ENCODE data around the gene SUGCT.

SUGCT gene

DNA sequence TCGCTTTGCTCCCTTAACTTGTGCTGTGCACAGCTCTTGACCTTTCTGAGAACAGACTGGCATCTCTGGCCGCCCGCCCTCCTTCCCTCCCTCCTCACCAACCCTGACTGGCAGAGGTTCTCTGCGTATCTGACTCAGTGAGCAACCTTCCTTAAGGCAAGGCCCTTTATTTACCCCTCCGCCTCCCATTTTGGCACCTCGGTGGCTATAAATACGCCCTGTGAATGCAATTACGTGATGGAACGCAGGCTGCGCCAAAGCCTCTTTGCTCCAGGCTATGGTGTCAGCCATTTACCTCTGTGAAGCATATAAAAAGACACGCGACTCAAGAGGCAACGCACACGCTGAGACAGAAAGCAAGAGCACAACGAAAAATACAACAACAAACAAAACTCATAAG lies 764.3 kb downstream of the SUGCT start:
- H4K20me1 ChIP-seq: no peaks in the 10 kb centered on the region
- no peaks in the 10 kb centered on the region for H3K27me3 ChIP-seq
- no peaks in the 10 kb centered on the region for H3K36me3 ChIP-seq
- no peak overlapping the region for H3K27ac ChIP-seq
- no peaks in the 10 kb centered on the region for H3K4me1 ChIP-seq
- no peak overlapping the region for H3K9ac ChIP-seq
- H3K4me2 ChIP-seq: no peak overlapping the region
- no peak for TF ChIP-seq Cebpa-rat (IDR thresholded peaks at IDR 0.05)
- peaks cover 21 to 40% (median 28%) of the 10 kb centered on the region in 11 experiments for H3K9me3 ChIP-seq (replicated peaks in 1 of 11)
- no peak overlapping the region for H3K4me3 ChIP-seq

DNA sequence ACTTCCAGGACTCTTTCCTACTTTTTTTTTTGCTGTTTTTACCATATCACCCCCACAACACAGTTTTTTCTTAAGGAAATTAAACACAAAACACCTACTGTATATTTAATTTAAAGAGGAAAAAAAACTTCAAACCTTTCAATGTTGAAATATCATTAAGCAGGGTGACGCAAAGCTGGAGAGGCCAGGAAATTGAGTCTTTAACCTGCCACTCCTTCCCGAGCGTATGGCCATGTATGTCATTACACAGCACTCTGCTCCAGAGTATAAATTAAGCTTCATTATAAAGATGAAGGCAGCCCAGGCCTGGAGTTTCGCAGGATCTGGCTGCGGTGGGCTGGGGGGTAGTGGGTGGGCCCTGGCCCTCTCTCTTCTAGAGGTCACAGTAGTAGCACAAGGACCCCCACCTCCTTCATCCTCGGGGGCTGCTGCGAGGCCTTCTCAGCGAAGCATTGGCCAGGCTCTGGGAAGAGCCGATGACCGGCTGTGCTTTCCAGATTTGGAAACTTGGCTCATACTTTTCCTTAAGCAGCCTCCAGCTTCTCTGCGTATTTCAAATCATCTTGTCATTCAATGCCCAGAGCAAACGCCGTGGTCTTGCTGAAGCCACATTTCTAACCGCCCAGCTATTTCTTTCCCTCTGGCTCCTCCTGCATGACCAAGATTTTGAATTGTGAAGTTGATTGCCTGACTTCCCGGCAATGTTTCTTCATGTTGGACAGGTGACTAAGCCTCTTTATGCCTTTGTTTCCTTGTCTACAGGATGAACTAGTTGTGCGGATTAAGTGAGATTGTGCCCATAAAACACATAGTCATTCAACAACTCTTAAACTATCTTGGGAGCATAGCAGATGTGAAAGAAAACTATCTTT lies 765.1 kb downstream of the SUGCT start:
- H4K20me1 ChIP-seq: no peaks in the 10 kb centered on the region
- no peak overlapping the region for H3K4me2 ChIP-seq
- H3K9me3 ChIP-seq (replicated peaks in 1 of 11): peaks cover 21 to 37% (median 27%) of the 10 kb centered on the region in 11 experiments
- no peak overlapping the region for H3K9ac ChIP-seq
- TF ChIP-seq Cebpa-rat (IDR thresholded peaks at IDR 0.05): no peak
- no peaks in the 10 kb centered on the region for H3K36me3 ChIP-seq
- H3K4me1 ChIP-seq: no peaks in the 10 kb centered on the region
- H3K4me3 ChIP-seq: no peak overlapping the region
- no peaks in the 10 kb centered on the region for H3K27me3 ChIP-seq
- H3K27ac ChIP-seq: no peak overlapping the region

DNA sequence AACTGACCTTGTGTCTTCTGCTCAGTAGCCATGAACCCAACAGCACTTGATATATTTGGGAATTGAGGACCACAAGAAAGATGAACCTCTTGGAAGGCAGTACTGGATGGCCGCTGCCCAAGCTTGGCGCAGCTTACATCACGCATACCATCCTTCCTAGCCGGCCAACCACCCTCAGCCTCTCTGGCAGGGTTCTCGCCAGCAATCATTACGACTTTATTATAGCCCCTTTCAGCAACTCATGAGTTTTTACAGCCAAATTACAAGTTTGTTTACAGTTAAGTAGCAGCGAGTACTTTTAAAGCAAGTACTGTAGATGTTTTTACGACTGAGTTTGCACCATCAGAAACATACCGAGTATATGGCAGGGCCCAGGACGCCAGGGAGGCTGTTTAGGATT lies 769.1 kb downstream of the SUGCT start:
- no peak for TF ChIP-seq Cebpa-rat (IDR thresholded peaks at IDR 0.05)
- Histone ChIP-seq H3K4me1 (no peaks in the 10 kb centered on the region), H4K20me1 (no peaks in the 10 kb centered on the region), H3K9ac (no peak overlapping the region), H3K27me3 (no peaks in the 10 kb centered on the region), H3K9me3 (replicated peaks in 1 of 11) (peaks cover 0 to 3% (median 0%) of the 10 kb centered on the region in 11 experiments; a peak in 3 of 22 replicates), H3K4me3 (no peak overlapping the region), H3K36me3 (no peaks in the 10 kb centered on the region), H3K4me2 (no peak overlapping the region), H3K27ac (no peak overlapping the region)

DNA sequence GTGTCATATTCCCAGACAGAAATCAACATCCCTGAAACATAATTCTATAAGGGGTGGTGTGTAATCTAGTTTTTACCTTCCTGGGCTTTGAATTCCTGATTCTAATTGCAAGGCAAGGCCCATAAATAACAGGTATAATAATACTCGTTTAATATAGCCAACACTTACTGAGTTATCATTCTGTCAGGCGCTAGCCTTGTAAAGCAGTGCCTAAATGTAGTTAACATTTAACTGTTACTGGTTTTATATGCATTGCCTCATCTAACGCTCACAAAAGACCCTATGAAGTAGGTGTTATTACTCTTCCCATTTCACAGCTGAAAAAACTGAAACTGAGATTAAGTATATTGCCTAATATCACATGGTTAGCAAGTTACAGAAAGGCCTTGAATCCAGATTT lies 772.5 kb downstream of the SUGCT start:
- Histone ChIP-seq H4K20me1 (no peaks in the 10 kb centered on the region), H3K4me3 (no peak overlapping the region), H3K9me3 (replicated peaks in 1 of 11) (no peaks in the 10 kb centered on the region), H3K4me2 (no peak overlapping the region), H3K36me3 (no peaks in the 10 kb centered on the region), H3K4me1 (no peaks in the 10 kb centered on the region), H3K27ac (no peak overlapping the region), H3K9ac (no peak overlapping the region), H3K27me3 (no peaks in the 10 kb centered on the region)
- TF ChIP-seq Cebpa-rat (IDR thresholded peaks at IDR 0.05): no peak

DNA sequence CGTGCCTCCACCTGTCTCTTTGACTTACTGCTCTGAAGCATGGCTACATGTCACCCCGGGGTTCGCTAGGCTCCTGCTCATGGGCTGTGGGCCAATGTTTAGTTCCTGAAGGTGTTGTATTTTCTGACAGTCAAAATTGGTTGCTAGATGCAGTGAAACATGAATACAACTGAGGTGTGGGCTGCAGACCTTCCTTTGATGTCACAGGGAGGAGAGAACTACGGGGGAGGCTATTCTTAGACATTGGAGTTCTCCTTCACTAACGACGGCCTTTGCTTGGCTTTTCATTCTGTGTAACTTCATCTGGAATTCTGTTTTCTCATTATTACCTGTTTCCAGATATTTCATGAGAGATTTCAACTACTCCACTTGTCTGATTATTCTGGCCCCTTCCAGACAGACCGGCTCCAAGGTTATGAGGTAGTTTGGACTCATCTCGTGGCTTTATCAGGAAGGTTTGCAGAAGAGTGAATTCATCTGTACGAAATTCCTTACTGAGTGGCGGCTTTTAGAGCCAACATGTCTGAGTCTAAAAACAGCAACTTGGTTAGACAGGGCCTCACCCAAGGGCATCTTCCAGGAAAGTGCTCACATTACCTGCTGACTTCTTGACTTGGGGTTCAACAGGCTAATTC lies 774.7 kb downstream of the SUGCT start:
- no peak for TF ChIP-seq Cebpa-rat (IDR thresholded peaks at IDR 0.05)

More for the DNA sequence above, 774.7 kb downstream of the SUGCT start:
- H3K27ac ChIP-seq: no peak overlapping the region
- H3K27me3 ChIP-seq: no peaks in the 10 kb centered on the region
- no peaks in the 10 kb centered on the region for H3K9me3 ChIP-seq (replicated peaks in 1 of 11)
- no peaks in the 10 kb centered on the region for H4K20me1 ChIP-seq
- H3K36me3 ChIP-seq: no peaks in the 10 kb centered on the region
- H3K9ac ChIP-seq: no peak overlapping the region
- no peak overlapping the region for H3K4me3 ChIP-seq
- no peaks in the 10 kb centered on the region for H3K4me1 ChIP-seq
- no peak overlapping the region for H3K4me2 ChIP-seq
